ENCODE results near the gene GRM7.
"Not testable (repeated sequence)": the region's sequence is repeated elsewhere in the genome, so short reads cannot be mapped to it uniquely, and the experiment has no call there.

Gene GRM7

DNA sequence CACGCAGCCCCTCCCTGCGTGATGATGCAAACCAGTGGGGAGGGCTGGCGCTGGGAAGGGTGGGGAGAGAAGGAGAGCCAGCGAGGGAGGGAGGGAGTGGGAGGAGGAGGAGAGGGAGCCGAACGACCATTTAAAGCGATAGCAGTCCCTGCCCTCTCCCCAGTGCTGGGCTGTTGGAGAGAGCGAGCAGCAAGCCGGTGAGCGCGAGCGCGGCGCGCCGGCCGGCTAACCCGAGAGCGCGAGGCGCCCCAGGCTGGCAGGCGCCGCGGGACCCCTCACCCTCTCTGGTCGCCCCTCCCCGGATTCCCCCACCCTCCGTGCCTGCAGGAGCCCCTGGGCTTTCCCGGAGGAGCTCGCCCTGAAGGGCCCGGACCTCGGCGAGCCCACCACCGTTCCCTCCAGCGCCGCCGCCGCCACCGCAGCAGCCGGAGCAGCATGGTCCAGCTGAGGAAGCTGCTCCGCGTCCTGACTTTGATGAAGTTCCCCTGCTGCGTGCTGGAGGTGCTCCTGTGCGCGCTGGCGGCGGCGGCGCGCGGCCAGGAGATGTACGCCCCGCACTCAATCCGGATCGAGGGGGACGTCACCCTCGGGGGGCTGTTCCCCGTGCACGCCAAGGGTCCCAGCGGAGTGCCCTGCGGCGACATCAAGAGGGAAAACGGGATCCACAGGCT, at the start of gene GRM7:
Gene GRM7, plus strand, starts transcription at position 162 of the 671 bp plus-strand sequence.
- peak in 1 of 2 experiments; percentile 37 for DNase-seq

- no peak for DNase-seq
Measured at GRCh38 chr3:6821411-6821810, 39.5 kb upstream of the GRM7 start.

GRCh38 chr3:6825524-6825923, 35.4 kb upstream of the GRM7 start:
- peak; percentile 6 to 58 for DNase-seq

DNA sequence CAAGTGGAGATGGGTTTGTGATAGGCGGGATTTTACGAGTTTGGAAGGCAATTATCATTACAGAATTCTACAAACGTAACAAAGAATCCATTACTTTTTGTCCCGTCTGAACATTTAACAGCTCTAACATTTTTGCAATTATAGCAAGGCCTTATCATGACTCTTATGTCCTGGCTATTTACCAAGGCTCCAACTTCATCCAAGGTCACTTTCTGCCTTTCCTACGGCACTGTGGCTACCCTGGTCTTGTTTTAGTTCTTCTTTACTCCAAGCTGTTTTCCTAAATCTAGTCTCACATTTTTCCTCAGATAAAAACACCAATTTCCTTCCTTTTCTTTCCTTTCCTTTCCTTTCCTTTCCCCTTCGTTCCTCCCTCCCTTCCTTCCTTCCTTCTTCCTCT, 33.5 kb upstream of the GRM7 start:
- no peak for DNase-seq

GRCh38 chr3:6844723-6845122, 16.2 kb upstream of the GRM7 start:
- no peak for DNase-seq

GRCh38 chr3:6854184-6854583, 6.7 kb upstream of the GRM7 start:
- DNase-seq: no peak

GRCh38 chr3:6857510-6857909, 3.4 kb upstream of the GRM7 start:
- no peak for DNase-seq

GRCh38 chr3:6860149-6860953, 564 bp upstream of the GRM7 start:
- DNase-seq: peak in 1 of 2 experiments; percentile 4

DNA sequence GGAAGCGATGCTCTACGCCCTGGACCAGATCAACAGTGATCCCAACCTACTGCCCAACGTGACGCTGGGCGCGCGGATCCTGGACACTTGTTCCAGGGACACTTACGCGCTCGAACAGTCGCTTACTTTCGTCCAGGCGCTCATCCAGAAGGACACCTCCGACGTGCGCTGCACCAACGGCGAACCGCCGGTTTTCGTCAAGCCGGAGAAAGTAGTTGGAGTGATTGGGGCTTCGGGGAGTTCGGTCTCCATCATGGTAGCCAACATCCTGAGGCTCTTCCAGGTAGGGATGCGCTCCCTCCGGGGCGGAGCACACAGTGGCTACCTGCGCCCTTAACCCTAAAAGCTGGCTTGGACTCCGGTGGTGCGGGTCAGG, 698 bp downstream of the GRM7 start:
- peak in 1 of 2 experiments; percentile 37 for DNase-seq

- DNase-seq: peak in 1 of 2 experiments; percentile 2
Measured at GRCh38 chr3:6862041-6862879, 1.3 kb downstream of the GRM7 start.

GRCh38 chr3:6862880-6863195, 1.9 kb downstream of the GRM7 start:
- no peak for DNase-seq

- DNase-seq: no peak
Measured at GRCh38 chr3:6867269-6867668, 6.4 kb downstream of the GRM7 start.

- no peak for DNase-seq
Measured at GRCh38 chr3:6878731-6879130, 17.8 kb downstream of the GRM7 start.

- no peak for DNase-seq
Measured at GRCh38 chr3:6912240-6912639, 51.3 kb downstream of the GRM7 start.

- DNase-seq: no peak
Measured at GRCh38 chr3:6915898-6916297, 55.0 kb downstream of the GRM7 start.

DNA sequence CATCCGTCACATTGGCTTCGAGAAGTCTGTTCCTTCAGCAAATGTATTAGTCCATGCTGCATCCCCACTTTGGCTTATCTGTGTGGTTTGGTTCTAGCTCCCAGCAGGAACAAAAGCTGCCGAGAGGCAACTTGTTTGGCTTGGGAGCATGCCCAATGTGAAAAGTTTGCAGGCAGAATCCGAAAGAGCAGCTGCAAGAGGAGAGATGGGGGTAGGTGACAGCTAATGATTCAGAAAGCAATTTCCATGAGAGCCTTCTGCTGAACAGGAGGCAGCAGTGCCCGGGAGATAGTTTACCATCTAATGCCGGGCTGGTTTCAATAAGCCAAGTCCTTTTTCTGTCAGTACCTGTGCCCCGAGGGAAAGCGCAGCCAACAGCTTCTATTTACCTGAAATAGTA, 60.2 kb downstream of the GRM7 start:
- DNase-seq: no peak

DNA sequence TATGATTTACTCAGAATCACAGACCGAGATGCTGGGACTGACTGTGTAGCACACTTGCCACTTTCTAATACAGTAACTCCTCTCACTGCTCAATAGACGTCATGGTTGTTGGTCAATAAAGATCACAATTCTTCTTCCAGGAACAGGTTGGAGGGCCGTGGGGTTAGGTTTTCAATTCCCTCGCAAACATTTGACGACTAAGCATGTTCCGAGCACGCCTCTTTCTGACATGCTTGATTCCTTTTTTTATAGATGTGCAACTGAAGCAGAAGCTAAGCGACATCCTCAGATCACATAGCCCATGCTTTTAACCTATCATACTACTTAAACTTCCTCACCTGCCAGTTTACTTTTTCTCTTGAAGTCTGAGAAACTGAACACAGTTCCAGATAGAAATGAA, 61.0 kb downstream of the GRM7 start:
- DNase-seq: no peak

GRCh38 chr3:6928064-6928463, 67.1 kb downstream of the GRM7 start:
- no peak for DNase-seq

DNA sequence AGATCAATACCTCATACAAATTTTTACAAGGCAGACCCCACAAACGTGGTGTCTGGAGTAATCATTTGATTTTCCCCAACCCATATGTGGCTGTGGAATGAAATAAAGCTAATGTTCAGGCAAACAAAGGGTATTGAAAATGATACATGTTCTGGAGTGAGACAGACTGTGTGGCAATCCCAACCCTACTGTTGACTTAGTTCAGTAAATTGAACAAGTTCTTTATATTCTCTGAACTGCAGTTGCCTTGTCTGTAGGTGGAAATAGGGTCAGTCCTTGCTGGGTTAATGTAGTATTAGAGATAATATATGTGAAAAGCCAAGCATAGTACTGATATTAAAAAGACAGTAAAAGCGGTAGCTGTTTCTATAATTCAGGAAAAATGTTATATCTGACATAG, 69.0 kb downstream of the GRM7 start:
- DNase-seq: no peak

DNA sequence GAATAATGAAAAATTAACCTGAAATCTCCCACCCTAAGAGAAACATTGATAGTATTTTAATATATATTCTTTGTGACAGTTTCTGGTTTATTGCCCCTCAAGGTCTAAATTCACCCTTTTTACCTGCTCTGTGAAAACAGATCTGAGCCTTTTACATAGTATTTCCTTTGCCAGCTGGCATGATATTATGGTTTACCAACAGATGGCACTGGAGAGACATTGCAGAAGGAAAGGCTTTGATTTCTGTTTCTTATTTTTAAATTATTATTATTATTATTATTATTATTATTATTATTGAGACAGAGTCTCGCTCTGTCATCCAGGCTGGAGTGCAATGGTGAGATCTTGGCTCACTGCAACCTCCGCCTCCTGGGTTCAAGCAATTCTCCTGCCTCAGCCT, 74.5 kb downstream of the GRM7 start:
- not testable (repeated sequence) for DNase-seq

DNA sequence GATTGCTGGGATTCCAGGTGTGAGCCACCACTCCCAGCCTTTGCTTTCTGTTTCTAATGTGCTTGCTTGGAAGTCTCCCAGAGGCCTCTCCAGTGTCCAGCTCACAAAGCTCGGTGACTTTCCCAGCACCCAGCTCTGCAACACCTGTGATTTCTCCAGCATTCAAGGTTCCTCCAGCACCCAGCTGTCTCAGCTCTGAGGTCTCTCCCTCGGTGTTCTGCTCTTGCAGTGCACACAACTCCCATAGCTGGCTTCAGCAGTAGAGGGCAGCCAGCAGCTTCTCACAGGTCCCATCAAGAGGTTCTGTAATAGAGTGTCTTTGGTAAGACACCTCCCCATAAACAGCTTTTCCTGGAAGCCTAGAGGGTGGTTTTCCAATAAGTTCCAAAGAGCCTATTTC, 75.1 kb downstream of the GRM7 start:
- no peak for DNase-seq

- no peak for DNase-seq
Measured at GRCh38 chr3:6962801-6963200, 101.9 kb downstream of the GRM7 start.

- DNase-seq: no peak
Measured at GRCh38 chr3:6965881-6966280, 105.0 kb downstream of the GRM7 start.

DNA sequence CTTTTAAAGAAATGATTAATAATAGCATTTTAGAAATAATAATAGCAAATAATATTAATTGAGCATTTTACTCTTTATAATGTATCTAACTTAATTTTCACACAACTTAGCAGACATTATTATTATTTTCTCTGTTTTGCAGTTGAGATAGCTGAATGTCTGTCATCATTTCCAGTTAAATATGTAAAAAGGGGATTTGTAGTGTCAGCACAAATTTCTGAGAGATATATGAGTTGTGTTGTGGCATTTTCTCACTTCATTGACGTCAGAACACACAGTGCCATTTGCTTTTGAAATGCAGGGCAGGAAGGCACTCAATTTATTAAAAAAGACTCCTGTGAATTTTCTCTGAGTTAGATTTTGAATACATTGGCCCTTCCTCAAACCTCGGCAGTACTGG, 111.0 kb downstream of the GRM7 start:
- DNase-seq: no peak

All from NCI-H524 (cell line).